ENCODE data around the gene C10orf105. TPM values are rescaled to one million over a fixed set of nuclear protein-coding genes. Genes with fewer than 3 reads are reported as not detected.

Gene C10orf105
- total RNA-seq, 1 donor from 2014 or later = 0.18 TPM

DNA sequence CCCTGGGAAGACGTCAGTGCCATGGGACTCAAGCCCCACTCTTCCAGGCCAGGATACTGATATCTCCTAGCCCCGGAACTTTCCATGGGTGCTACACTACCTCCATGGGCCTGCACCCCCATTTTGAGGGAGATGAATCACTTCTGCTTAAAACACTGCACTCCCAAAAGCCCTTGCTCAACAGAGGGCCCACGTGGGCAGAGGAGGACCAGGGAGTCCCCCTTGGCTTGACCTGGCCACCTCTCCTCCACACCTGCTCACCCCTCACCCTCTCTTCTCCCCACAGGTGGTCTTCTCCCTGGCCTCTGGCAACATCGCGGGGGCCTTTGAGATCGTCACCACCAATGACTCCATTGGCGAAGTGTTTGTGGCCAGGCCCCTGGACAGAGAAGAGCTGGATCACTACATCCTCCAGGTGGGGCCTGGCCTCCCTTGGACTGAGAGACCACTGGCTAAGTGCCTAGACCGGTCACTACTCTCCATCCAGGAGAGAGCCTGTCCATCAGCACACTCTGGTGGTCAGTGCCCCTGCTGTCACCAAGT lies 19.9 kb upstream of the C10orf105 start:
- DNase-seq (ENCODE audit: low spot score) = no peak
- peaks cover 86% of the 10 kb centered on the region for H3K4me1 Mint-ChIP-seq (ENCODE audit: low read depth)
- H3K9me3 Mint-ChIP-seq = peaks cover 9% of the 10 kb centered on the region
- intact Hi-C loops (cut with micrococcal nuclease) = no loop called here
- peaks cover 13% of the 10 kb centered on the region for H3K36me3 Mint-ChIP-seq (ENCODE audit: low read depth)
- peak overlapping the region; percentile 65 for H3K27ac Mint-ChIP-seq
- H3K4me3 Mint-ChIP-seq (ENCODE audit: low read depth) = no peak overlapping the region
- no peaks in the 10 kb centered on the region for H3K27me3 Mint-ChIP-seq (ENCODE audit: low read depth)

DNA sequence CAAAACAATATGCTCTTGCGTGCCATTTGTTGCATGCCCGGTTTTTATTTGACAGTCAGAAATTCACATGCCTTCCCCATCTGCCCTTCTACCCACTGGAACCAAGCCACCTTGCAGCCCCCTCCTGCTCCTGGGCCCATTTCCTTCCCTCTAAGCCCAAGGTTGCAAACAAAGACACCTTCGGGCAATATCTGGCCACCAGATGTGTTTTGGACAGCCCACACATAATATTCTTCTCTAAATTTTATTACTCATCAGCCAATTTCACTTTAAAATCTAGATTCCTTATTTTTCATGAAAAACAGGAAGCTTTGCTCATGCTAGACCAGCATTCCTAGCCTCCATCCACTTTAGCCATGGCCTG lies 18.2 kb upstream of the C10orf105 start:
- Mint-ChIP-seq H3K4me1 (ENCODE audit: low read depth) (peaks cover 82% of the 10 kb centered on the region), H3K27me3 (ENCODE audit: low read depth) (no peaks in the 10 kb centered on the region), H3K27ac (peak overlapping the region; percentile 96), H3K9me3 (peaks cover 8% of the 10 kb centered on the region), H3K36me3 (ENCODE audit: low read depth) (peaks cover 7% of the 10 kb centered on the region), H3K4me3 (ENCODE audit: low read depth) (no peak overlapping the region)
- intact Hi-C loops (cut with micrococcal nuclease) = loop anchor here (1.0 kb wide), 2 partner anchors 10 to 12 kb away; no protein-coding TSS in a partner anchor
- DNase-seq (ENCODE audit: low spot score) = no peak

DNA sequence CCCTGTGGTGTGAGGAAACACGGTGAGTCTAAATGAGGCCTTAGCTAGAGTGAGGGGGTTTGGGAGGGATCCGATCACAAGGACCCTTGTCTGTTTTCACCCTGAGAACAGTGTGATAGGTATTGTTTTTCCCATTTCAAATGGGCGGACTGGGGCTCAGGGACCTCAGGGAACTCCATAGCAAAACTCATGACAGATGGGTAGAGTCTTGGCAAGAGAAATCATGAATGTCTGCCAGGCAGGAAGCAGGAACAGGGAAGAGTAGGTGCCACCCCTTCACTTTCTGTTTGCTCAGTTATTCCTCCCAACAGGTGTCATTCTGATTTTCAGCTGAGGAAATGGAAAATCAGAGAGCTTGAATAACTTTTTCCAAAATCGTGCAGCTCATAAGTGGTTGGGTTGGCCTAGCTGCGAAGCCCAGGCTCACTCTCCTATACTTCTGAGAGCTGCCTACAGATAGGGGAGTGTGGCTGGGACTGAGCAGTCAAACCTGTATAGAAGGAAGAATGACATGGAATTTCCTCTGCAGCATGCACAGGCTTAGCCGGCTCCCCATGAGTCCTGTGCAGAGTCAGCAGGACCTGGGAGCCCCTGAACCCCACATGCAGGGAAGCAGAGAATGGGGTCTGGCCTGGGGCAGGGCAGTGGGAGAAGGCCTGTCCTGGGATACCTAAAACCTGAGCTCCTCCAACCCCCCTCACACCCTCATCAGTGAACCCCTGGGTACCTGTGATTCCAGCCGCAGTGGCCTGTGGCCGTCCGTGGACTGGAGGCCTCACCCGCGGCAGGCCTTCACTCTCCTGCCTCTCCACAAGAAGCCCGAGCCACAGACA lies 17.6 kb upstream of the C10orf105 start:
- H3K36me3 Mint-ChIP-seq (ENCODE audit: low read depth) = peaks cover 1% of the 10 kb centered on the region
- H3K4me3 Mint-ChIP-seq (ENCODE audit: low read depth) = no peak overlapping the region
- no peak for DNase-seq (ENCODE audit: low spot score)

DNA sequence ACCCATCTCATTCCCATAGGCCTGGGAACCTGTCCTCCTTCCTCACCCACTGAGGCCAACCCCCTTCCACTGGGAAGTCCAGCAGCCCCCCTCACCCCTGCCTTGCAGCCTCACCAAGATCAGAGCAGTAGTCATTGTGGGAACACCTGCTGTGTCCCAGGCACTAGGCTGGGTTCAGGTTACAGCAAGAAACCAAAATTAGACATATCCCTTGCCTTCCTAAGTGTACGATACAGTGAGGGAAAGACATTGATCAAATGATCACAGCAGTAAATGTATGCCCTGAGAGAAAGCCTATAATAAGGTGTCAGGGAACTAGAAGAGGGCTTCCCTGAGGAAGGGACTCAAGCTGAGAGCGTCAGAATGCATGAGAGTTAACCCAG lies 17.0 kb upstream of the C10orf105 start:
- Mint-ChIP-seq H3K27ac (peak overlapping the region; percentile 96), H3K27me3 (ENCODE audit: low read depth) (no peaks in the 10 kb centered on the region), H3K4me3 (ENCODE audit: low read depth) (peak overlapping the region; percentile 23), H3K4me1 (ENCODE audit: low read depth) (peaks cover 77% of the 10 kb centered on the region), H3K36me3 (ENCODE audit: low read depth) (no peaks in the 10 kb centered on the region), H3K9me3 (no peaks in the 10 kb centered on the region)
- intact Hi-C loops (cut with micrococcal nuclease) = no loop called here
- DNase-seq (ENCODE audit: low spot score) = no peak

More for the DNA sequence above, 17.6 kb upstream of the C10orf105 start:
- intact Hi-C loops (cut with micrococcal nuclease) = loop anchor here (1.0 kb wide), 2 partner anchors 11 kb away; no protein-coding TSS in a partner anchor
- Mint-ChIP-seq H3K27me3 (ENCODE audit: low read depth) (no peaks in the 10 kb centered on the region), H3K27ac (peak overlapping the region; percentile 96), H3K4me1 (ENCODE audit: low read depth) (peaks cover 82% of the 10 kb centered on the region), H3K9me3 (peaks cover 2% of the 10 kb centered on the region)

DNA sequence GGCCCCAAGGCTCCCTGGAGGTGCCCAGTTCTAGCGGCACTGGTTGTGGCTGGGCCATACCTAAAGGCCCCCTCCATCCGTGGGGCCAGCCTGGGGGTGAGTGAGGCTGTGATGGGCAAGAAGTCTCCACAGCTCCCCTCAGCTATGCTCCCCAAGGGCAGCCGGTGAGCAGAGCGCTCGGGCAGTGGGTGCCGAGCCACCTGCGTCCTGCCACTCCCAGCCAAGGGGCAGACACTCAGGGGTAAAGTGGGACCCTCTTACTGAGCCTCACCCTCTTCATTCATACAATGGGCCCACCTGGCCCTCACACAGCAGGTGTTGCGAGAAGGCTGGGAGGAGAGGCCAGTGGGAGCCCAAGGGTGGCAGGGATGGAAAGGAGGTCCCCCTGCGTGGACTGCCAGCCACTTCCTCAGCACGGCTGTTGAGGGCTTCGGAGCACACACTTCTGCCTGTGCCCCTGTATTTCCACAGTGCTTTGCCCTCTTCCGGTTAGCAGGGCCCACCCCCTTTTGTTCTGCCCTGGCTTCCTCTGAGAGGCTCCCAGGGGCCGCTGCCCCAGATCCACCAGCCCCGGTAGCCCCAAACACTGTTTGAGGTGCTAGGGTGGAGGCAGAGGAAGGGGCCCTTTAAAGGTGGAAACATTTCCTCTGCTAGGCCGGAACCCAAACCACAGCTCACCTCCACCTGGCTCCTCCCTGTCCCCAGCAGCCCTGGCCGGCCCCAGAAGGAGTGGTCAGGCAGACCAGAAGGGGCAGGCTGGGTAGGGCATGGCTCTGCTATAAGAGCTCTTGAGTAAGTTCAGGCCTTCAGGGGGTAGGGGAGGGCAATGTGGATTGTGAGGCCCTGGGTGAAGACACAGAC lies 16.4 kb upstream of the C10orf105 start:
- intact Hi-C loops (cut with micrococcal nuclease) = no loop called here
- peak; percentile 46 for DNase-seq (ENCODE audit: low spot score)
- H3K36me3 Mint-ChIP-seq (ENCODE audit: low read depth) = no peaks in the 10 kb centered on the region
- H3K27me3 Mint-ChIP-seq (ENCODE audit: low read depth) = no peaks in the 10 kb centered on the region
- peak overlapping the region; percentile 23 for H3K4me3 Mint-ChIP-seq (ENCODE audit: low read depth)
- H3K27ac Mint-ChIP-seq = peak overlapping the region; percentile 96
- peaks cover 75% of the 10 kb centered on the region for H3K4me1 Mint-ChIP-seq (ENCODE audit: low read depth)
- H3K9me3 Mint-ChIP-seq = no peaks in the 10 kb centered on the region

DNA sequence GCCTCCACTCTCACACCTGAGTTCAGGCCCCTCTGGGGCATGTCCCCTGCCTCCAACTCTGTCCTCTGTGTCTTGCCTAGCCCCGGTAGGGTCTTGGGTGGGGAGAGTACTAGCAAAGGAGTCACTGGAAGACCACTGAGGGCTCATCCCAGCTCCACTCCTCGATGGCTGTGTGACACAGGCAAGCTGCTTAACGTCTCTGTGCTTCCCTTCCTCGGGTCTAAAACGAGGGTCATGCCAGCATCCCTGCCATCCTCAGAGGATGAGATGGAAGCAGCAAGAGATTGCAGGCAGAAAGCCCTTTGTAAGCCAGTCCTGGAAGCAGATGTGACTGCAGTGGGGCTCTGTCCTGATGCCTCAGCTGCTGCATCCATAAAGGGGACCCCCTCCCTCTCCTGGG lies 15.2 kb upstream of the C10orf105 start:
- H3K4me3 Mint-ChIP-seq (ENCODE audit: low read depth) = no peak overlapping the region
- H3K27ac Mint-ChIP-seq = peak overlapping the region; percentile 96
- no peak for DNase-seq (ENCODE audit: low spot score)
- H3K9me3 Mint-ChIP-seq = no peaks in the 10 kb centered on the region
- no peaks in the 10 kb centered on the region for H3K27me3 Mint-ChIP-seq (ENCODE audit: low read depth)
- no peaks in the 10 kb centered on the region for H3K36me3 Mint-ChIP-seq (ENCODE audit: low read depth)
- intact Hi-C loops (cut with micrococcal nuclease) = no loop called here
- H3K4me1 Mint-ChIP-seq (ENCODE audit: low read depth) = peaks cover 65% of the 10 kb centered on the region

DNA sequence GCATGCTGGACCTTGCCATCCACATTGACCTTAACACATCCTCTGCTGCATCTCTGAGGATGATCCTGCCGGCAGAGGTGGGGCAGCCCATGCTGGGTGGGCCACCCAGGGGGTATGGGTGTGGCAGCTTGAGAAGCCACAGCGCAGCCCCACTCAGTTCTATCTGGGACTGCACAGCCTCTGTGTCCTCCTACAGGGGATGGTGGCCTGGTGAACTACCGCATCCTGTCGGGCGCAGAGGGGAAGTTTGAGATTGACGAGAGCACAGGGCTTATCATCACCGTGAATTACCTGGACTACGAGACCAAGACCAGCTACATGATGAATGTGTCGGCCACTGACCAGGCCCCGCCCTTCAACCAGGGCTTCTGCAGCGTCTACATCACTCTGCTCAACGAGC lies 12.2 kb upstream of the C10orf105 start:
- no peak overlapping the region for H3K27ac Mint-ChIP-seq
- no peaks in the 10 kb centered on the region for H3K36me3 Mint-ChIP-seq (ENCODE audit: low read depth)
- intact Hi-C loops (cut with micrococcal nuclease) = no loop called here
- no peak overlapping the region for H3K4me3 Mint-ChIP-seq (ENCODE audit: low read depth)
- H3K9me3 Mint-ChIP-seq = no peaks in the 10 kb centered on the region
- peaks cover 63% of the 10 kb centered on the region for H3K4me1 Mint-ChIP-seq (ENCODE audit: low read depth)
- DNase-seq (ENCODE audit: low spot score) = no peak
- H3K27me3 Mint-ChIP-seq (ENCODE audit: low read depth) = no peaks in the 10 kb centered on the region

DNA sequence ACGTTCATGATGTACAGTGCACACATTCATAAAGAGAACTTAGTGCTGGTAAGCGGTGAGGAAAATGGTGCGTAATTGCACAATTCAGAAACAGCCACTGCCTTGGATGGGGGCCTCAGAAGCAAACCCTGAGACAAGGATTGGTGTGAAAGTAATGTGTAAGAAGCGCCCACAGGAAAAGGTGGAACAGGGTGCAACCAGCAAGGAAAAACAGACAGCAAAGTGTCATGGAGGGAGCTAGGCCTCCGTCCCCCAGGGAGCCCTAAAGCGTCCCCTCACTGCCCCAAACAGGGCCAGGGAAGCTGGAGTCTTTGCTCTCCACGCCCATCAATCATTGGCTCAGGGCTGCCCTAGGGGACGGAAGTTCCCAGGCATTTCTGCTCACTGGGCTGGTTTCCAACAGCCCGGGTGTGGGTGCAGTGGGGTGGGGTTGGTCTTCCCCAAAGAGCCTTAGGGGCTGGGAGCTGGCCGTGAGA lies 9.6 kb upstream of the C10orf105 start:
- H3K4me1 Mint-ChIP-seq (ENCODE audit: low read depth) = peaks cover 63% of the 10 kb centered on the region
- no peaks in the 10 kb centered on the region for H3K27me3 Mint-ChIP-seq (ENCODE audit: low read depth)
- intact Hi-C loops (cut with micrococcal nuclease) = loop anchor here (5.0 kb wide), 1 partner anchor 123 kb away; the partner anchor contains the start of gene PSAP
- no peaks in the 10 kb centered on the region for H3K36me3 Mint-ChIP-seq (ENCODE audit: low read depth)
- no peaks in the 10 kb centered on the region for H3K9me3 Mint-ChIP-seq
- peak overlapping the region; percentile 97 for H3K27ac Mint-ChIP-seq
- no peak overlapping the region for H3K4me3 Mint-ChIP-seq (ENCODE audit: low read depth)
- DNase-seq (ENCODE audit: low spot score) = no peak

DNA sequence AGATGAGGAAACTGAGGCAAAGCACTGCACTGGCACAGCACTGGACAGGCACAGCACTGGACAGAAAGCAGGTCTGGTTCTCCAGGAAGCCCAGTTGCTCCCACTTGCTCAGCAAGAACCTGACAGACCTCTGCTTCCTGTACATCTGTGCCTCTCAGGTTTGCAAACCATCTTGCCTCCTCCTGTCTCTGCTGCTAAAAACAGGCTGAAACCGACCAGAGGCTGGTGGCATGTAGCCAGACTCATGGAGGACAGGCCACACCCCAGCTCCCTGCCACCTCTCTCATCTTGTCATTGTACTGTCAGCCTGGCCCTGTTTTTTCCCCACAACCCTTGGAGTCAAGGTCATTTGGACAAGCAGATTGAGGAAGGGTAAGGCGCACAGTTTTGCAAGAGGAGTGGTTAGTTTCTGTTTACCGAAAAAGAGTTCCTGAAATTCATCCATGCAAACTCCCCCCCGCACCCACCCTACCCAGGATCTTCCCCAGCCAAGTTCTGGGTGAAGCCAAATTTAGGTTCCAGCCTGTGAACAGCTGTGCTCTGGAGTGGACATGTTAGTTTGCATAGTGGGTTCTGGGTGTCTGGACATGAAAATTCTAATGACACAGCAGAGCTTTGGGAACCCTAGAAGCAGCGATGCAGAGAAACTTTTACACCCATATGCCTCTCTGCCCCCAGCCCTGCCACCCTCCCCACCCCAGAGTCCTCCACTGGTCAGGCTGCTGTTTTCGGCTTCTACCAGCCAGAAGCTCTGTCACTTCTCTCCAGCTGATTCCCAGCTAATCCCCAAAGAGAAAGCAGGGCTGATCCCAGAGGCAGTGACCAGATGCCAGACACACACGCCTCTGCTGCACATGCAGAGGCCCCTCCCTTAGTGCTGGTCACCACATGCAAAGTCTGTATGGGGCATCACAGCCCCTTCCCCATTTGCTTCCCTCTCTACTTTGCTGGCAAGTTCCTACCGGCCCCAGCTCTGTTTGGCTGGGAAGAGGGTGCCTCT lies 8.5 kb upstream of the C10orf105 start:
- H3K4me3 Mint-ChIP-seq (ENCODE audit: low read depth) = peak overlapping the region; percentile 49
- H3K27ac Mint-ChIP-seq = peak overlapping the region; percentile 97
- peaks cover 67% of the 10 kb centered on the region for H3K4me1 Mint-ChIP-seq (ENCODE audit: low read depth)
- no peaks in the 10 kb centered on the region for H3K36me3 Mint-ChIP-seq (ENCODE audit: low read depth)
- intact Hi-C loops (cut with micrococcal nuclease) = loop anchor here (5.0 kb wide), 1 partner anchor 124 kb away; the partner anchor contains the start of gene PSAP
- DNase-seq (ENCODE audit: low spot score) = peak; percentile 41
- H3K9me3 Mint-ChIP-seq = no peaks in the 10 kb centered on the region
- no peaks in the 10 kb centered on the region for H3K27me3 Mint-ChIP-seq (ENCODE audit: low read depth)

DNA sequence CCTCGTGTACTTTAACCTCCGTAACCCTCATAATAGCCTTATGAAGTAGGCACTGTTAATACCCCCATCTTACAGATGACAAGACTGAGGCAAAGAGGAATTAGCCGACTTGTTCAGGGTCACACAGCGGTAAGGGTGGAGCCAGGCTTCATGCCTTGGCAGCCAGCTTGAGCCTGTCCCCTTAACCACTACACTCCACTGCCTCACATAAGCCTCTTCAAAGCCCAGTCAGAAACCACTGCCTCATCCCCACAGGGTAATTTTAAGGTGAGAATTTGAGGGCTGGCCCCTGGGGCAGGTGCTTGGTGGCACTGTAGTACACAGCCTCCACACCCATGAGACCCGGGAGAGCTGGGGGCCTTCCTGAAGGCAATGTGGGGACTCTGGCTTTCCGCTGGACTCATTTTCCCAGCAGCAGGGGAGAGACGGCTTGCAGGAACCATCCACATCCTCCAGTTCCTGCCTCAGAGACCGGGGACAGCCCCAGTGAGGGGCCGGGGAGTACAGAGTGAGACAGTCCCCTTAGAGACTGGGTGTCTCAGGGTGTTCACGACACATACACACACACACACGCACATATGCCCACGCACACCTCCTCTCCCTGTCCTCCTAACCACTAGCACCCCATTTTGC lies 7.6 kb upstream of the C10orf105 start:
- intact Hi-C loops (cut with micrococcal nuclease) = loop anchor here (5.0 kb wide), 1 partner anchor 125 kb away; the partner anchor contains the start of gene PSAP
- peak overlapping the region; percentile 97 for H3K27ac Mint-ChIP-seq
- H3K9me3 Mint-ChIP-seq = no peaks in the 10 kb centered on the region
- H3K27me3 Mint-ChIP-seq (ENCODE audit: low read depth) = no peaks in the 10 kb centered on the region
- peak; percentile 39 for DNase-seq (ENCODE audit: low spot score)
- H3K36me3 Mint-ChIP-seq (ENCODE audit: low read depth) = no peaks in the 10 kb centered on the region
- H3K4me3 Mint-ChIP-seq (ENCODE audit: low read depth) = peak overlapping the region; percentile 53
- H3K4me1 Mint-ChIP-seq (ENCODE audit: low read depth) = peaks cover 64% of the 10 kb centered on the region

DNA sequence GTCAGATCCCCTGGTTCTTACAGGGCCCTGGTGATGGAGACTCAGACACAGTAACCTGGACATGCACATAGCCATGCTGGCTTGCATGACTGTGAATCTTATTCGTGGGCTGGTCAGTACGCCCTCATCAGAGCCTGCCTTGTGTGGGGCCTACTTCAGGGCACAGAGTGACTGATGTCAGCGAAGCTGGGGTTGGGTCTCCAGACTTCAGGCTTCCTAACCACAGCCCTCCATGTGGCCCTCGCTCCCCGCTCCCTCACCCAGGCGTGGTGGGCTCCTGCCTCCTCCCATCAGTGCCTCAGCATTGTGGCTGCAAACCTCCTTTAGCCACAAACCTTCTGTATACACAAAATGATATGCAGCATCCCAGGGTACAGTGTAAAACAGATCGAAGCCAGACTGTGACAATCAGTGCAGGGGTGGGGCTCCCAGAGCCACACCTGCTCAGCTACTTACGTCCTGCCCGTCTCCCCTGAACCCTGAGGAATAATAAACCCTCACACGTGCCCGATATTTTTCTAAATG lies 7.1 kb upstream of the C10orf105 start:
- H3K27me3 Mint-ChIP-seq (ENCODE audit: low read depth) = no peaks in the 10 kb centered on the region
- H3K4me3 Mint-ChIP-seq (ENCODE audit: low read depth) = peak overlapping the region; percentile 53
- H3K27ac Mint-ChIP-seq = peak overlapping the region; percentile 97
- peak; percentile 38 for DNase-seq (ENCODE audit: low spot score)
- intact Hi-C loops (cut with micrococcal nuclease) = loop anchor here (1.0 to 5.0 kb wide), 6 partner anchors 11 to 126 kb away; partner anchors contain the start of genes PSAP and VSIR
- H3K9me3 Mint-ChIP-seq = no peaks in the 10 kb centered on the region
- H3K4me1 Mint-ChIP-seq (ENCODE audit: low read depth) = peaks cover 63% of the 10 kb centered on the region
- no peaks in the 10 kb centered on the region for H3K36me3 Mint-ChIP-seq (ENCODE audit: low read depth)

Measured in activated T-helper 2 cell treated with anti-CD3 and anti-CD28 coated beads, Interferon-gamma antibody, Interleukin-2, Interleukin-4, amounts not matched to agents 10 μg/mL and 5 μg/mL and 100 μg/mL, durations not matched to agents 14 hours and 24 hours and 36 hours (primary cell).